GM21447 (cell line): ENCODE results near the gene CRISP1.
"Not testable (repeated sequence)": the region's sequence is repeated elsewhere in the genome, so short reads cannot be mapped to it uniquely, and the experiment has no call there.

ENCODE experiments used
- ATAC-seq: cut with Tn5 transposase; IDR thresholded peaks from one replicate; pipeline ENCODE4 v1.9.1; 2021; ENCODE audit not compliant: unreplicated experiment

Gene CRISP1, protein sequence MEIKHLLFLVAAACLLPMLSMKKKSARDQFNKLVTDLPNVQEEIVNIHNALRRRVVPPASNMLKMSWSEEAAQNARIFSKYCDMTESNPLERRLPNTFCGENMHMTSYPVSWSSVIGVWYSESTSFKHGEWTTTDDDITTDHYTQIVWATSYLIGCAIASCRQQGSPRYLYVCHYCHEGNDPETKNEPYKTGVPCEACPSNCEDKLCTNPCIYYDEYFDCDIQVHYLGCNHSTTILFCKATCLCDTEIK

DNA sequence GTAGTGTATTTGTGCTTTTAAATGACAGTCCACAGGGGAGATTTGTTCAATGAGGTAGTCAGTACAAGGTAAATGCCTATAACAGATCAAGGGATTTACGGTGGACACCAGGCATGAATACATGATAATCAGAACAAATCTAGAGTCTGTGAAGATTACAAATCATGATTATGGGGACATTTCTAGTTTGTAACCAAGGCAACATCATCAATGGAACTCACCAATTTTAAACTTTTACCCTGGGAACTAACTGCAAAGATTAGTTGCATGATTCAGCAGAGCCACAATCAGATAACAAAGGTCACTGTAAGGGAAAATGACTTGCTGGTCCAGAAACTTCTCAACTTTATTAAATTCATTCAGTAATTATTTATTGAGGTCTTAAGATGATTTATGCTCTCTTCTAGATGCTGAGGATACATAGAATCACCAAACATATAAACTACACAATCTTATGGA lies at the start of gene CRISP1:
Gene CRISP1 (minus strand): TSS at position 51 of the 459 bp plus-strand sequence. CDS start 9,135 bp downstream, outside the sequence.
- no peak for ATAC-seq

DNA sequence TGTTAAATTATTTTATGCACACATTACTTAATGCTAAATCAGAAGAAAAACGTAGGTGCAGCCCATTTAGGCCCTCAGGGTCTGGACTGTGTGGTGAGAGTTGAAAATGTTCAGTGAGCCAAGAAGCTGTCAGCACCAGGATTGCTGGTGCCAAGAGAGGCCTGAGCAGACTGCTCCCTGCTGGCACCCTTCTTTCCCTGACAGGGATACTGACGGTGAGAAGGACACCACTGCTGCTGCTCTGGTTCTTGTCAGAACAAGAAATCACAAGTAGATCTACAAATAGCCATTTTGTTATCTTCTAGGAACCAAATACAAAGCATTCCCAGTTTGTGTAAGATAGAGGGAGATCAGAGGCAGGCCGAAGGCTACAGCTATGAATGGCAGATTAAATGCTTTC lies 48.7 kb upstream of the CRISP1 start:
- ATAC-seq = no peak

DNA sequence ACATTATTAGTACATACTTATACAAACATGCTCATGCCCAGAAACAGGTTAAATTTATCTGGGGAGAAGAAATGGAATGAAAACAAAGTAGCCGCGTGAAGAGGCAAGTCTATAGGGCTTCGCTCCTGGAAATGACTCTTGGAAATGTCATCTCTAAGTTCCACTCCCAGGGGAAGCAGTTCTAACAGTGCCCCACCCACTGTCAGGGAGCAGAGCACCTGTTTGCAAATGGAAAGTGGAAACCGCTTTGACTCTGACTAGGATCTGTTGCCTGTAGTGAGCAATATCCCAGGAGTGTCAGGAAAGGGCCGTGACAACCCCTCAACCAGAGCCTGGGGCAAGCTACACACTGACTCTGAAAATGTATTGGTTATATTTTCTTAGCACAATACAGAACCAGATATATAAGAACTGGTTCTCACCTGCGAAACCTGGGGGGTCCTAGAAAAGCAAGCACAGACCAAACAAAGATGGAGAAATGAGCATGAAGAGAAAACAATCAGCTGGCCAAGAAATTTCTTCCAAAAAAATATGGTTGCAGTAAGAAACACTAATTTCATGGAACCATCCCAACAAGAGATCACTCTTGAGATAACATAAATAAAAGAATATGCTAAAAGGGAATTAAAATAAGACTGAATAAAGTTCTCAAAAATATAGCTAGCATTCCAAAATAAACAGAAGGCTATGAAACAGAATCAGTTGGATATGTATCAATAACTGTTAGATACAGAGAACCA lies 47.5 kb upstream of the CRISP1 start:
- no peak for ATAC-seq

DNA sequence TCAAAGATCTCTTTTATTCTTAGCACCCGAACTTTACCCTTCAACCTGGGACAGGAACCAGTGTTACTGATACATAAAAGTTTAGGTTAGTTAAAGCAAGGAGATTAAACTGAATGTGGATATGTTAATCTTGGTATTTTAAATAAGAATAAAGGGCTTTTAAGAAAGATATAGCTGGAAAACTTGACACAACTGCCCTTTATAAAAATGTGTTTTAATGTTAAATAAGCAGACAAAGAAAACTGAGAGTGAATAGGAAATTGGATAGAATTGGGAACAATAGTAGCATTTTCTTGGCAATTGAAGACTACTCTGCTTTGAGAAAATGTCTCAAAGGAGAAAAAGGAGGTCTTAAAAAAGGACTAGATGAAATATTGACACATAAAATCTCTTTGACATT lies 45.9 kb upstream of the CRISP1 start:
- no peak for ATAC-seq

DNA sequence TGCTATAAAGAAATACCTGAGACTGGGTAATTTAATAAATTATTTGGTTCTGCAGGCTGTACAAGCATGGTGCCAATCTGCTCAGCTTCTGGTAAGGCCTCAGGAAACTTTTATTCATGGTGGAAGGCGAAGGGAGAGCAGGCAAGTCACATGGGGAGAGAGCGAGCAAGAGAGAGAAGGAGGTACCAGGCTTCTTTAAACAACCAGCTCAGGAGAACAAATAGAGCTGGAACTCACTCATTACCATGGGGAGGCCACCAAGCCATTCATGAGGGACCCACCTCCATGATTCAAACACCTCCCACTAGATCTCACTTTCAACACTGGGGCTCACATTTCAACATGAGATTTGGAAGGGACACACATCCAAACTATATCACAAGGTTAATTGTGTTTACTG lies 44.9 kb upstream of the CRISP1 start:
- ATAC-seq = no peak

DNA sequence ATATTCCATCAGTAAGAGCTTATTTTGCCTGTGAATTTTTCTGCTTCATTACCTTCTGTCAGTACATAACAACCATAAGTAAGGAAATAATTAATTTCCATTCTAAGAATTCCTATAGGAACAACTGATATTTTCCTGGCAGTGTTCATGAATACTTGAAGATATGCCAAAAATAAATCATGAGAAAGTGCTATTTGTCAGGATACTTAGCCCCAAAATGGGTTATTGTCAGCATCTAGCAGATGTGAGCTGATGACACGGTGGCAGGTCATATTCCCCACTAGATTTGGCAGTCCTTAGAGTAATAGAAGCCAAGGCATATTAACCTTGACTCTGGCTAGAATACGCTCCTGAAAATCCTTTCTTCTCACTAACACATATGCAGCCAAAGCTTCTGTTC lies 43.2 kb upstream of the CRISP1 start:
- ATAC-seq = no peak

GRCh38 chr6:49906526-49906925 lies 40.2 kb upstream of the CRISP1 start:
- no peak for ATAC-seq

DNA sequence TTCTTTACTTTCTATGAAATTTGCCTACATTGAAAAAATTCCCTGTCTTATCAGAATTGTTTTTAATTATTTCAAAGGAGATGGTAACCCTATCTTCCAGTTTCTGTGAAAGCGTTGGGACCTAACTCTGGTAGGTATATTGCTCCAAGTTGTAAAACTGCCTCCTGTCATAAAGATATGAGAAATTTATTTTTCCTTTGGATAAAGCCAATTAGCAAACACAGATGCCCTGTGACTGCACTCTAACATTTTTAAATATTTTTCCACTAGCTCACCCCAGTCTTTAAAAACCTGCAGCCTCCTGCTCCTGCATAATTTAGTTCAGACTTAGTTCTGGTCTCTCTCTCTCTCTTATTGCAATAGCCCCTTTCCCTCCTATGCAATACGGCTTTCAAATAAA lies 39.0 kb upstream of the CRISP1 start:
- no peak for ATAC-seq

GRCh38 chr6:49902856-49903255 lies 36.5 kb upstream of the CRISP1 start:
- no peak for ATAC-seq

DNA sequence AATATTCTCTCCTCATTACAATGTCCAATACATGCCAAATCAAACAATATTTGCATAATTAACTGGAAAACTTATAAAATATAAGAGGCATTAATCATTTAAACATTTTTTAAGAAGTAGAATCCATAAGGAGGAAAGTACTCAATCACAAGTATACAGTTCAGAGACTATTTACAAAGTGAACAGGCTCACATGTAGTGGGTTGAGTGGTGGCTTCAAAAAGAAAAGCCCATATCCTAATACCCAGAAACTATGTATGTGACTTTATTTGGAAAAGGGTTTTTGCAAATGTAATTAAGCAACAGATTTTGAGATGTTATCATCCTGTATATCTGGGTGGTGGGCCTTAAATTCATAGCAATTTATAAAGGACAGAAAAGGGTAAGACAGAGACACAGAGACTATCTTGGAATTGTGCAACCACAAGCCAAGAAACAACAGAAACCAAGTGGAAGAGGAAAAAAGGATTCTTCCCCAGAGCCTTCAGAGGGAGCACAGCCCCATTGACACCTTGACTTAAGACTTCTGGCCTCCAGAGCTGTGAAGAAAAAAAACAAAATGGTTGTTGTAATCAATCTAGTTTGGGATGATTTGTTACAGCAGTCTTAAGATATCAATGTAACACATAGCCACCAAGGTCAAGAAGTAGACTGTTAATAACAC lies 32.7 kb upstream of the CRISP1 start:
- no peak for ATAC-seq

DNA sequence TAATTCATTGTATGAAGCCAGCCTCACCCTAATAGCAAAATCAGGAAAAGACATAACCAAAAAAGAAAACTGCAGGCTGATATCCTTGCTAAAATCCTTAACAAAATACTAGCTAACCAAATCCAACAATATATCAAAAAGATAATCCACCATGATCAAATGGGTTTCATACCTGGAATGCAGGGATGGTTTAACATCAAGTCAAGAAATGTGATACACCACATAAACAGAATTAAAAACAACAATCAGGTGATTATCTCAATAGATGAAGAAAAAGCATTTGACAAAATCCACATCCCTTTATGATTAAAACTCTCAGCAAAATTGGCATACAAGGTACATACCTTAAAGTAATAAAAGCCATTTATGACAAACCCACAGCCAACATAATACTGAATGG lies 29.2 kb upstream of the CRISP1 start:
- not testable (repeated sequence) for ATAC-seq

DNA sequence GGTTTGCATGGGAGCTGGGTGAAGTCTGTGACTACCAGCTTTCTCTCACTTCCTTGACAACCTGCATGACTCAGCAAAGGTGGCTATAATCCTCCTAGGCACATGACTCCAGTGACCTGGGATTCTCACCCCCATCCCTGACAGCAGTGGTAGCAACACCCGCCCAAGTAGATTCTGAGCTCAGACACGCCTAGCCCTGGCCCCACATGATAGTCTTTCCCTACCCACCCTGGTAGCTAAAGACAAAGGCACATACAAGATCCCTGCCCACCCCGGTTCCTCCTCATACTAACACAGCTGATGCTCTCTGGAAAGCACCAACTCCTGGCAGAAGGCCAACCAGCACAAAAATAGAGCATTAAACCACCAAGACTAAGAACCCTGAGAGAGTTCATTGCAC lies 25.9 kb upstream of the CRISP1 start:
- no peak for ATAC-seq

DNA sequence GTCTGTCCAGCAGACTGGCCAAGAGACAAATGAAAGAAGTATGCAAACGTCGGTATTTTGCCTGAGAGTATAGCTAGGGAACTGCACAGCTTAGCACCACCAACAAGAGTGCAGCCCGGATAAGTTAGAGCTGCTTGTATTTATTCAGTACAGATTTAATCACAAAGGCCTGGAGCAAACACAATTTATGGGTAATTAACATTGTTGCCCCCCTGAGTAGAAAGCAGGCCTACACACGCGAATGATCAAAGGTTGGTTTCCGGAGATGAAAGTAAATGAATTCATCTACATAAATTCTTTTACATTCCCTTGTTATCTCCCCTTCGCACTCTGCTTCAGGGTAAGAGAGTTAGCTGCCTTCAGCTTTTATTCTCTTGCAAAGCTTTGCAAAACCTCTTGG lies 24.7 kb upstream of the CRISP1 start:
- ATAC-seq = no peak

DNA sequence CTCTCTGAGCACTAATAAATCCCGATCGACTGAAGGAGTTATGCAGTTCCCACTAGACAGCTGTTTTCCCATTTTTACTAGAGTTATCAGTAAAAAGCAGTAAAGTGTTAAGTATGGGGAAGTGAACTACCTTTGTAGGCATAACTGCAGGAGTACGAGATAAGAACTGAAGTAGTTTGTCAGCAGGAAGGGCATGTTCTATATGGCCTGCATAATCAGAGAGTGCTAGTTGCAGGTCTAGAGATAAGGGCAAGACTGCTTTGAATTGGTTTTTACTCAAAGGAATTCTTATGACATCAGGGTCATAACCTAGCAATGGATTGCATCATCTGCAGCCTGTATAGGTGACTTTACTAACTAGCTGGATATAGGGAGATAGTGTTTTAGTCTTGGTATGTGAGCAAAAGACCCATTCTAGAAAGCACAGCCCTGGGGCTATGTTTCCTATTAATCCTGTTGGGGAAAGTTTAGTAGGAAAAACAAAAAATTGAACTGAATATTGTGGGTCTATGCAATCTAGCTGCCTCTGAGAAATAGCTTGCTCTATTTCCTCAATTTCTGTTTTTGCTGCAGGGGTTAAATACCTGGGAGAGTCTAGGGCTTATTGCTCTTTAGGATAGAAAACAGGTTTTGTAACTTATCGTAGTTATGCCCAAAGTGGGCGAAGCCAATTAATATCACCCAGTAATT lies 22.6 kb upstream of the CRISP1 start:
- no peak for ATAC-seq

- ATAC-seq = no peak
Observed at GRCh38 chr6:49868951-49869529, 2.7 kb upstream of the CRISP1 start.

DNA sequence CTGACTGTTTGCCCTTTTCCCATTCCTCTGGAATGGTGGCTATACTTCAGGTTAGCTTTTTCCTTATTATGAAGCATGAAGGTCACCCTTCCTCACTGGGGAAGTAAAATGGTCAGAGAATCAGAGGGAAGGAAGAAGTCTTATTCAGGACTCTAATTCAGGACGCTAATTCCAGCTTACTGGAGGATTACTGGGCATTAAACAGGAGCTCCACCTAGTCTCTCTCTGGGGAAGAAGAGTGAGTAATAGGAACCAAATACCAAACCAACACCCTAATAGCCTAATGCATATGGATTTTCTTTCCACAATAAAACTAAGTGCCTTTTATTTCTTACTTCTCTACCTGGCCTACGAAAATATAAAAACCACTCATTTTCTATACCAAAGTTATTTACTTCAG lies 10.1 kb downstream of the CRISP1 start:
- ATAC-seq = no peak

- ATAC-seq = no peak
Observed at GRCh38 chr6:49855221-49855620, 11.1 kb downstream of the CRISP1 start.

DNA sequence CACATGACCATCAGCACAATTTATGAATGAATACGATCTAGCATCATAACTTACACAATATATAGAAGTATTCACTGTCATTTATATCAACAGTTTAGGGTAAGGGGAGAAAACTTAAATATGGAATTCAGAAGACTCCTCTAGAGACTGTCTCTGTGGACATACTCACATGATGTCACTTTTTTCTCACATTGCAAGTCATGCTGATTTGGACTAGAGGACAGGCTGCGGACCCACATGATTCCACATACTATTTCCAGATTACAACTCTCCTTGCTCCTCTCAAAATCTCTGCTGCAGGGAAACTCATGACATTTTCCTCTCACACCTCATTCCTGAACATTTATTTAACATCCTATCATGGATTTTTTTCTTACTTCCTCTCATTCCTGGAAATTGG lies 13.4 kb downstream of the CRISP1 start:
- ATAC-seq = no peak

- ATAC-seq = peak; percentile 87
Observed at GRCh38 chr6:49849213-49849907, 17.0 kb downstream of the CRISP1 start.

GRCh38 chr6:49847673-49848072 lies 18.7 kb downstream of the CRISP1 start:
- ATAC-seq = no peak

GRCh38 chr6:49847014-49847413 lies 19.3 kb downstream of the CRISP1 start:
- no peak for ATAC-seq
